ENCODE data around the gene ANO7. TPM values are rescaled to one million over a fixed set of nuclear protein-coding genes. Genes with fewer than 3 reads are reported as not detected.

The ANO7 gene
- total RNA-seq, 2 donors from 2014 or later, result 0.99 to 1.6 TPM

GRCh38 chr2:241187101-241187917 lies 1.2 kb upstream of the ANO7 start:
- TF ChIP-seq POLR2A (IDR thresholded peaks at IDR 0.05) (no peak), CTCF (IDR thresholded peaks at IDR 0.05) (no peak)
- WGBS, 2 donors, result 12 to 59% methylated on average over 3 to 12 of the region's 14 CpGs
- ATAC-seq (no peak), DNase-seq (no peak)
- no peaks in the 10 kb centered on the region for H3K27me3 ChIP-seq
- H3K9me3 ChIP-seq, result no peaks in the 10 kb centered on the region
- H3K4me1 ChIP-seq, result no peaks in the 10 kb centered on the region
- peaks cover 0 to 4% of the 10 kb centered on the region in 2 donors for H3K36me3 ChIP-seq (replicated peaks in 1 of 2; ENCODE audit: insufficient read depth in 1 of 2, low read depth in 2 of 2)
- intact Hi-C loops (cut with DNase I), result no loop called here
- H3K4me3 ChIP-seq, result no peak overlapping the region
- H3K27ac ChIP-seq, result no peak overlapping the region

GRCh38 chr2:241187918-241188234 lies 601 bp upstream of the ANO7 start:
- intact Hi-C loops (cut with DNase I), result no loop called here
- WGBS, 2 donors, result 36 to 67% methylated on average over 3 to 4 of the region's 4 CpGs
- DNase-seq (no peak), ATAC-seq (no peak)
- H3K27ac ChIP-seq, result no peak overlapping the region
- peaks cover 0 to 2% of the 10 kb centered on the region in 2 donors for H3K36me3 ChIP-seq (replicated peaks in 1 of 2; ENCODE audit: insufficient read depth in 1 of 2, low read depth in 2 of 2)
- H3K9me3 ChIP-seq, result no peaks in the 10 kb centered on the region
- H3K27me3 ChIP-seq, result no peaks in the 10 kb centered on the region
- TF ChIP-seq CTCF (IDR thresholded peaks at IDR 0.05) (no peak), POLR2A (IDR thresholded peaks at IDR 0.05) (no peak)
- no peak overlapping the region for H3K4me3 ChIP-seq
- no peaks in the 10 kb centered on the region for H3K4me1 ChIP-seq

- H3K4me1 ChIP-seq, result no peaks in the 10 kb centered on the region
- H3K4me3 ChIP-seq, result no peak overlapping the region
- no peaks in the 10 kb centered on the region for H3K27me3 ChIP-seq
- H3K27ac ChIP-seq, result no peak overlapping the region
- H3K9me3 ChIP-seq, result no peaks in the 10 kb centered on the region
- ATAC-seq (no peak), DNase-seq (no peak)
- intact Hi-C loops (cut with DNase I), result no loop called here
- WGBS, 2 donors, result 91 to 100% methylated on average over 3 to 31 of the region's 32 CpGs
- H3K36me3 ChIP-seq (replicated peaks in 1 of 2; ENCODE audit: insufficient read depth in 1 of 2, low read depth in 2 of 2), result no peaks in the 10 kb centered on the region
- TF ChIP-seq POLR2A (IDR thresholded peaks at IDR 0.05) (no peak), CTCF (IDR thresholded peaks at IDR 0.05) (no peak)
These were observed 797 bp downstream of the ANO7 start for GRCh38 chr2:241189093-241189855.

- Histone ChIP-seq H3K4me1 (no peaks in the 10 kb centered on the region), H3K27me3 (no peaks in the 10 kb centered on the region), H3K36me3 (replicated peaks in 1 of 2; ENCODE audit: insufficient read depth in 1 of 2, low read depth in 2 of 2) (no peaks in the 10 kb centered on the region), H3K4me3 (no peak overlapping the region), H3K27ac (no peak overlapping the region), H3K9me3 (no peaks in the 10 kb centered on the region)
- DNase-seq, result no peak
- TF ChIP-seq POLR2A (IDR thresholded peaks at IDR 0.05) (no peak), CTCF (IDR thresholded peaks at IDR 0.05) (no peak)
- ATAC-seq, result no peak
- WGBS, 2 donors, result 75 to 82% methylated on average over 11 to 14 of the region's 15 CpGs
- intact Hi-C loops (cut with DNase I), result no loop called here
These were observed 1.4 kb downstream of the ANO7 start for GRCh38 chr2:241189856-241190201.
